GM21447 (cell line): ENCODE data around the gene FUBP3.

Experiments
- ATAC-seq: cut with Tn5 transposase; IDR thresholded peaks from one replicate; pipeline ENCODE4 v1.9.1; 2021; ENCODE audit not compliant: unreplicated experiment

FUBP3 gene

DNA sequence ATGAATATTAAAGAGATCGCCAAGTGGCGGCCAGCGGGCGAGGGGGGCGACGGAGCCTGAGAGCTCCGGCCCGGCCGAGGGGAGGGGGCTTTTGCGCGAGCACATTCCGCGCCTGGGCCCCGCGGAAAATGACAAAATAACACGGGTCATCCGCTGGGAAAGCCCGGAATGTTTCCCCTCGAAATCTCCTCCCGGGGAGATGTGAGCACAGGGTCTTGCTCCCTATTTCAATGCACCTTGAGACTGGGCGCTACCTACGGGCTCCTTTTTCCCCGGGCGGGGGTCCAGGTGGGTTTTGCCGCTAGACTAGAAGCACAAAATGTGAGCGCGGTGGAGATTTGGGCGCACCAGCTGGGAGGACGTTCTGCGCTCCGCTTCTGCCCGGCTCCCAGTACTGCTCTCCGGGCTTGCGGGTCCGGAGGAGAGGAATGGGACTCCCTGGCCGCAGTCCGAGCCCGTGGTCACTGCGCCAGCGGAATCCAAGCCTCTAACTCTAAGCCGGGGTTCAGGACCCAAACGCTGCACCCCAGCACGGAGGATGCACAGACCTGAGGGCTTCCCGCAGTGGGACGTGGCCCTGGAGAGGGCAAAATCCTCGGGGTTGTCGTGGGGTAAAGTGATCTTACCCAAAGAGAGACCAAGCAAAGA lies 82.2 kb downstream of the FUBP3 start:
- ATAC-seq: no peak

DNA sequence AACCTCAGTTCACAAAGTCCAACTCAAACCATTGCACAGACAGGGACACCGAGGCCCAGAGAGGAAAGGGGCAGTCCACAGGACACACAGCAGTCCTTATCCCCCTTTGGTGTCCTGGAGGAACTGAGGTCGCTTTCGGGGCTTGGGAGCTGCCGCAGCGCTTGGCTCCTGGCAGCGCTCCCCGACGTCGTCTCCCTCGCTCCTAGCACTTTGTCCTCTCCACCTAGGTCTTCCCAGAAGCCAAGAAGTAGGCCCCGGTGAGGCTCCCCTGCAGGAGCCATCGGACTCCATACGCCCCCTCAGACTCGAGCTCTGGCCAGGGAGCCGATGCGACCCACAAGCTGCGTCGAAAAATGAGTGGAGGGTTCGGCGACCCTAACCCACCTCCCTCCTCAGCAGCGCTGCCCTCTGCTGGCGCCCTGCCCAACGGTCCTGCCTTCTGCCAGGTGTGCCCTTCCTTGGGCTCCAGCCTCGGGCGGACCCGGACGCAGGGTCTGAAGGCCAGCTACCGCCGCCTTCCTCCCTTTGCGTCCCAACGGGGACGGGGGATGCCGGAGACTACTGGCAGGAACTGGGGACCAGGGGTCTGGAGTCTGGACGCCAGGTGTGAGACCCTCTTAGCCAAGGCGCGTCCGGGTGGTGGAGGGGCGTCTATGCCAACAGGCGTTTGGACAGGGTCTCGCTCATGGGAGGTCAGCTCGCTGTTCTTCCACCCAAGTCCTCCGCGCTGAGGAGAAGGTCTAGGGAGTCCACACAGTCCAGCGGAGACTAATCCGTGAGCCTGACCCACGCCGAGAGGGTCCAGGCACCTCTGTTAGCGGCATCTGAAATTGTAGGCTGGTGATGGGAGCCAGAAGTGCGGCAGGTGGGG lies 83.0 kb downstream of the FUBP3 start:
- no peak for ATAC-seq

DNA sequence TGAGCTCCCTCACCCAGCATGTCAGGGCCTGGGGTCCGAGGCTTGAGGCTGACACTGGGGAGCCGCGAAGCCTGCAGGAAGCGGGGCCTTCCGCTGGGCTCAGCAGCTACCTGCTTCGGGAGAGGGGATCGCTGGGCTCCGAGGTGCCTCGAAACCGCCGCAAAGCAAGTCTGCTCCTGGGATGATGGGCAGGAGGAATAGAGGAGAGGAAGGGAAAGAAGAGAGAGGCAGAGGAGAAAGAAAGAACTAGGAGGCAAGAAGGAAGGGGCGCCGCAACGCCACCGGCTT lies 83.5 kb downstream of the FUBP3 start:
- ATAC-seq: no peak

DNA sequence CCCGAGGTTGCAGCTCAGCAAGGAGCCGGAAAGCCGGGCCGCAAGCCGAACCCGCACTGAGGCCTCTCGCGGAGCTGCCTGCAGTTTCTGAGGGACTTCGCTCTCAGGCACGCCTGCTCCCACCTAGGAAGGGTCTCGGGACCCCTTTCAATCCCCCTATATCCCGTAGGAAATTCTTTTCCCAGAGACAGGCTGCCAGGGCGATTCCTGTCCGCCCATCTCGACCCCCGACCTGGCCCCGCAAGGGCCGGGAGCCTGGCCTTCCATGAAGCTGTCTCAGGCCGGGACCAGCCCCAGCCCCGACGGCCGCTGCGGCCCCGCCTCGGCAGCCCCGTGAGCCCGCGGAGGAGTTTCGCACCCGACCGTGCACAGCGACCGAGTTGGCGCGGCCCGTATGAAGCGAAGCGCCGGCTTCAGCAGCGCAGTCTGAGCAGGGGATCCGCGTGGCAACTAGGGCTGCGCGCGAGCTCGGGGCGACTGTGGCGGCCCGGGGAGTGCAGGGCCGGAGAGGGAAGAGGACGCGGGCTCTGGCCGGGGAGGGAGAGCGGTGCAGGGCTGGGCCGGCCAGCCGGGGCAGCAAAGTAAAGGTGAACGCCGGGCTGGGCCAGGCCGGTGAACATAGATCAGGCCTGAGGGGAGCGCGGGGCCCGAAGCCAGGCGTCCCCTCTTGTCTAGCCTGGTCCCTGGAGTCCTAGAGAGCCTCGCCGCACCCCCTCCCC lies 84.0 kb downstream of the FUBP3 start:
- ATAC-seq: no peak

DNA sequence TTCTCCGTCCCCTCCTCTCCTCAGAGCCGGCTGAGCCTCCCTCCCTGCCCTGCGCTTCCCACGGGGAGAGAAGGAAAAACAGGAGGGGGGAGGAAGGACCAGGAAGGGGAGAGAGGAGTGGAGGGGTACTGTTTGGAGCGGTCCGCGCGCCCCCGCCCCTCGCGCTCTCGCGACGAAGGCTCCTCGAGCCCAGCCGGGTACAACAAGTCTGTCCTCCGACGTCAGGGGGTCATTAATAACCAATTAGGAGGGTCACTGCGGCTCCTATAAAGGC lies 84.5 kb downstream of the FUBP3 start:
- no peak for ATAC-seq

DNA sequence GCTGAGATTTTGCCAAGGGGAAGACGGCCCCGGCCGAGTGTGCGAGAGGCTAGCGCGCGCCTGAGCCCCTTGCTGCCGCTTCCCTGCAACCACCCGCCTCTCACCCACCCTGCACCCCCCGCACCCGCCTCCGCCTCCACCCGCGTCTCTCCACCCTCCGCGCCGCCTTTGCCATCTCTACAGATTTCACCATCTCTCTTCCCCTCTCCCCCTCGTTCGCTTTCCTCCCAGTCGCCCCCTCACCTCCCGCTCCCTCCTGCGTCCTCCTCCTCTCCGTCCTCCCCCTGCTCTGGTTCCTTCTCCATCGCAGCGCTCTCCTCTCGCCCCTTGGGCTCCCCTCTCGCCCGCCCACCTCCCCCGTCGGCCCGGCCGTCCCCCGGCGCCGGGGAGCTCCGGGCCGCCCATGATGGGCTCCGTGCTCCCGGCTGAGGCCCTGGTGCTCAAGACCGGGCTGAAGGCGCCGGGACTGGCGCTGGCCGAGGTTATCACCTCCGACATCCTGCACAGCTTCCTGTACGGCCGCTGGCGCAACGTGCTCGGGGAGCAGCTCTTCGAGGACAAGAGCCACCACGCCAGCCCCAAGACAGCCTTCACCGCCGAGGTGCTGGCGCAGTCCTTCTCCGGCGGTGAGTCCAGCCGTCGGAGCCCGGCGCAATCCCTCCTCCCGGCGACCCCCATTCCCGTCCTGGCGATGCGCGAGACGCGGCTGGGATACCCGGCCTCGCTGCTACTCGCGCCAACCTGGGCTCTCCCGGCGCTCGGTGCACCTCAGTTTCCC lies 85.1 kb downstream of the FUBP3 start, which contains the start of gene PRDM12:
Gene PRDM12, plus strand, starts transcription at position 344 of the 778 bp plus-strand sequence. Its CDS starts 60 bp downstream, at position 404.
- ATAC-seq: no peak

DNA sequence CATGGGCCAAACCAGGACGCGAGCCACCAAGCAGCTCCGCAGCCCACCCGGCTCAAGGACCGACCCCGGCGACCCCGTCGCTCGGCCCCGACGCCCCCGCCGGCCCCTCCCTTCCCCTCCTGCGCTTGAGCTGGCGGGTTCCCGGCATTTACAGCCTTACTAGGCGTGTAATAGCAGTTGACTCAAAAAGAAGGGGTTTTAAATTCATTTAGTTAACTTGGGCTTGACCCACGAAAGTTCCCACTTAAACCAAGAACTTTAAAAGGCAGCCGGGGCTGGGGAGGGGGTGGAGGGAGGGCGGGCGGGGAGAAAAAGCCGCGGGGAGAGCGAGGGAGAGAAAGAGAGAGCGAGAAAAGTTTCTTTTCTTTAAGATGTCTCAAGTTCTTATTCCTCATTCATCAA lies 85.7 kb downstream of the FUBP3 start:
- ATAC-seq: no peak

DNA sequence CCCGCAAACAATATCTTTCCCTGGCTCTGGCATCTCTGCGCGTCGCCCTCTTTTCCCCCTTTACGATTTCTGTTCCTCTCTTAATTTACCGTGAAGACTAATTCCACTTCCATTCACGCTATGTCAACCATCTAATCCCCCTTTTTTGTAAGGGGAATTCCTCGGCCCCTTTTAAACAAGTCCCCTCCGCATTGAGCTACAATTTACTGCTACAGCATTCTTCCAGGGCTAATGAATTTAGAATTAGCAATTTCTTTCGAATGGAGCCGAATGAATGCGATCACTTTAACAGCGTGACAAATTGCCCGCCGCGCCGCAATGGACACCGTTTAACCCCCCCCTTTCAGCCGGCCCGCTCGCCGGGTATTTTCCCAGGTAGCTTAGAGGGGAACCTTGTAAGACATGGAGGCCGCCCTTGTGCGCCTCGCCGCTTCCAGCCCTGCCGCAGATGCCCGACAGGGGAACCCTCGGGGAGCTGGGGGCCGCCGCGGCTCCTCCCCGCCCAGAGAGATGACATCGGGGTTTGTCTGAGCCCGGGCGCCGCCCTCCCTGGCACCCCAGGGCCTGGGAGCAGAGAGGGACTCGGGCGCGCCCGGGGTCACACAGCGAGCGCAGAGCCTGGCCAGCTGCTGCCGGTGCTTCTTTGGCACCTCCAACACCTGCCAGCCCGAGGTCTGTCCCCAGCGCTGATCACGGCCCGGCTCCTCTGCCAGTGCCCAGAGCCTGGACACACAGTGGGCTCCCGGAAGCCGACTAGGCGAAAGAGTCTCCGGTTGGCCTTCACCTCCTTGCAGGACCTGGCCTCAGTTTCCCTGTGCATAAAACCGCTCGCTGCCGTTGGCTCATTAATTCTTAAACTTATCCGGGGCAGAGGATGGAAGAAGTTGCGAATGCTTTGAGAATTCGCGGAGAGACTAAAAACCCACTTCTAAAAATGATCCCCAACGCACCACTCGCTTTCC lies 86.3 kb downstream of the FUBP3 start:
- no peak for ATAC-seq

DNA sequence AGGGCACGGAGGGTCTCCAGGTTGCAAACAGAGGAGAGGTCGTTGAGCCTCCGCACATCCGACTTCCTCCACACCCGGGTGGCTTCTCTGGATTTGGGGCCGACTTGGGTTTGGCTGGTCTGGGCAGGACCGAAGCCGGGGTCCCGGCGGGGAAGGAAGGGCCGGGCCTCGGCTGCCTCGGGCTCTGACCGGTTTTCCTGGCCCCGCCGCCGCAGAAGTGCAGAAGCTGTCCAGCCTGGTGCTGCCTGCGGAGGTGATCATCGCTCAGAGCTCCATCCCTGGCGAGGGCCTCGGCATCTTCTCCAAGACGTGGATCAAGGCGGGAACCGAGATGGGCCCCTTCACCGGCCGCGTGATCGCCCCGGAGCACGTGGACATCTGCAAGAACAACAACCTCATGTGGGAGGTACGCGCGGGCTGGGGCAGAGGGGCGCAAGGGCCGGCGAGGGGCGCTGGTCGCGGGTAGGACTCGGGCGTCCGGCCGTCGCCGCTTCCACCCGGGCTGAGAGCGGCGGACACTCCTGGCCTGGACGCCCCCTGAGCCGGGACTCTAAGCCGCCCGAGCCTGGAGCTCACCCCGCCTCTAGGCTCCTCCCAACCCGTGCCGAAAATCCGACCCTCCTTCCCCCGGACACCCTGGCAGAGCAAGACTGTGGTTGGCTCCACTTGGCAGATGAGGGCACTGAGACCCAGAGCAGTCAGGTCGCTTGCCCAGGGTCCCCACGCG lies 87.2 kb downstream of the FUBP3 start:
- ATAC-seq: no peak

DNA sequence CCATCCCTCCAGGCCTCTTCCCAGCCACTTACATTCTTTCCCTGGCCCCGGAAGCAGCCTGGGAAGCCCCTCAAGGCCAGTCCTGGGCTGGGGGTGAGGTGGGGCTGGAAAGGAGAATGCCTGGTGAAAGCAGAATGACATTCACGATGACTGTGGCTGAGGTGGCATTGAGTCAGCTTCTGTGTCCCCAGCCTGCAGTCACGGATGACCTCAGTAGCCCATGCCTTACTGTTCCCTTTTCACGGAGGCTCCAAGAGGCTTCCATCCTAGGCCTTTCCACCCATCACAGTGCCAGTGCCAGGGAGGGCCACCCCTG lies 87.7 kb downstream of the FUBP3 start:
- ATAC-seq: no peak

DNA sequence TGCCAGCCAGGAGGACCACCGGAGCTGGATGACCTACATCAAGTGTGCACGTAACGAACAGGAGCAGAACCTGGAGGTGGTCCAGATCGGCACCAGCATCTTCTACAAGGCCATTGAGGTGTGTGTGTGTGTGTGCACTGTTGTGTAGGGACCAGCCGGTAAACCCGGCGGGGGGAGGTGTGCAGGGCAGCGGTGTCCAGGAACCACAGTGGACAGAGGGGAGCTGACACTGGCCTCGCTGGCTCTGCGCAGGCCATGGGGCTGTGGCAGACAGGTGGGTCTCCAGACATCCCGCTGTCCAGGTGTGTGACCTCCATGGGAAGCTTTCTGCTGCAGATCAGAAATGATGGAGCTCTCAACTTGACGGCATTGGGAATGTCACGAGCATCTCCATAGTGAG lies 88.8 kb downstream of the FUBP3 start:
- no peak for ATAC-seq

DNA sequence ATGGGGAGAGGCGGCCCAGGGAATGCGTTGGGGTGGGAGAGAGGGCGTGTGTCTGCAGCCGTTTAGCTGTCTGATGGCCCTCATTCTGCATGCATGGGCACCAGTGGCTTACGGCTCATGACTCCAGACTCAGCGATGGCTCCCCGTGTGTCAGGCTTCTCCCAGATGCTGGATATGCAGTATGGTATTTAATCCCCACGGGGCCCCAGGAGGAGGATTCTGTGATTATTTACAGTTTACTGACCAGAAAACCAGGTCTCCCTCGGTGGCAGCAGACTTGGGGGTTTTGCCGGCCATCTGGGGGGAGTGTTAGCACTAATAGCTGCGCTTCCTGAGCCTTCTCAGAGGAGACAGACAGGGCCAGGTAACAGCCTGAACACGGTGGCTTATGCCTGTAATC lies 89.3 kb downstream of the FUBP3 start:
- no peak for ATAC-seq

DNA sequence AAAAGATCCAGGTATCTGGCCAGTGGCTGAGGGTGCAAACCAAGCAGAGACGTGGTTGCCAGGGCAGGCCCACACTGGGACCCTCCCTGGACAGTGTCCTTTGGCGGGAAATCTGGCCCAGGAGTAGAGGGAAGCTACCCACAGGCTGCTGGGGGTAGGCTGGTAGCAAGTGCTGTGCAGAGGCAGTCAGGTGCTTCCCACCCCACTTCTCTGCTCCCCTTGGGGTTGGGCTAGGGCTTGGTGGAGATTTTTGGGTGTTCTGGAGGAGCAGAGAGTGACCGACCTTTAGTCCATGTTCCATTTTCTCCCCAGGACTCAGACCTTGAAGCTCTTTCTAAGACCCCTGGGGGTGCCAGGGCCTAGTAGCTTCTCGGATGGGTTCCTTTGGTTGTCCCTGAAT lies 90.6 kb downstream of the FUBP3 start:
- ATAC-seq: no peak

DNA sequence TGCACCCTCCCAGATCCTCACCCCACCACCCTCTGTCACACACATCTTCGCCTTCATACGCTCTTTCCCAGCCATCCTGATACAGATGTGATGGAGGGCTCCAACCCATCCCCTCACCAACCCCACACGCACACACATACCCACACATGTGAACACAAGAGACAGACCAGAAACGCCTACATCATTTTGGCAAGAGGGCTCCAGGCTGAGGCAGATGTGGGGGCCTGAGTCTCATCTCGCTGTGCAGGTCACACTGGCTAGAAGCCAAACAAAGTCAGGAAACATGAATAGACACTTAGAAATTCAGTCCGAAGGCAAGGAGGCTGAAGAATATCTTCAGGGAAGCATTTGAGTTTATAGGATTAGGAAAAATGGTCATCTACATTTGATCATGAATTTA lies 91.3 kb downstream of the FUBP3 start:
- ATAC-seq: no peak

DNA sequence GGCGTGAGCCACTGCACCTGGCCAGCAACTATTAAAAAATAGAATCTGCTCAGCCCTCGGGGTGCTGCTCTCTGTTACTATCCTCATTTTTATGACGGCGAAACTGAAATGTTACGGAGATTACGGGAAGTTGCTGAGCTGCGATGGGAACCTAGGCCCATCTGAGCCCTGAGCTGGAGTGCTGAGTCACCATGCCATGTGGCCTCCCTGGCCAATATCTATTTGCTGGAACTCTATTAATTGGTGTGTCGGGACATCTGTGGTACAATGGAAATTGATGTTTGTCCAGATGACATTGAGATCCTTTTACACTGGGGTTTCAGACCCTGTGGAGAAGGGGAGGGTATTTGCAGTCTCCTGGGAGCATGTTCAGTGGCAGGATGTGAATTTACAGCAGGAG lies 93.1 kb downstream of the FUBP3 start:
- no peak for ATAC-seq

DNA sequence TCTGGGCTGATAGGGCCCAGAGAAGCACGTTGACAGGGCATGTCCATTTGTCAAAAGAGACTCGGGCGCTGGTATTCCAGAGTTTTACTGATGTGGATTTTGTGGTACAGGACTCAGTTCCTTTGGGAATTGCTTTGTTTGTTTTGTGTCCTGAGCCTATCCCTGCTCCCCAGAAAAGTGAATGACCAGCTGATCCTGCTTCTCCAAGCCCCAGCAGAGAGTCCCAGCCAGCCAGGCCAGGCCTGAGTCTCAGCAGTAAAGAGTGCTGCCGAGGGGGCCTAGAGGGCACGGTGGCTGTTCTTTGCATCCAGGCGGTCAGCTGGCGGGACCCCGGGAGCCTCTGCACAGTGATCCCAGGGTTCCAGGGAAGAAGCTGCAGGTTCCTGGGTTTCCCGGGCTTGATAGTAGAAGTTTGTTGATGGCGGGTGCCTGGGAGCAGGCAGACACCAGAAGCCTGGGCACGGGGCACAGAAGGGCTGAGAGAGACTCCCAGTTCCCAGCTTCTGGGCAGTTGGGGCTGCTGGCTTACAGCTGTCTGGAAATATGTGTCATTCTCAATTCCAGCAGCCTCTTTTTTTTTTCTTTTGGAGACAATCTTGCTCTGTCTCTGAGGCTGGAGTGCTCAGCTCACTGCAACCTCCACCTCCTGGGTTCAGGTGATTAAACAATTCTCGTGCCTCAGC lies 93.7 kb downstream of the FUBP3 start:
- no peak for ATAC-seq

DNA sequence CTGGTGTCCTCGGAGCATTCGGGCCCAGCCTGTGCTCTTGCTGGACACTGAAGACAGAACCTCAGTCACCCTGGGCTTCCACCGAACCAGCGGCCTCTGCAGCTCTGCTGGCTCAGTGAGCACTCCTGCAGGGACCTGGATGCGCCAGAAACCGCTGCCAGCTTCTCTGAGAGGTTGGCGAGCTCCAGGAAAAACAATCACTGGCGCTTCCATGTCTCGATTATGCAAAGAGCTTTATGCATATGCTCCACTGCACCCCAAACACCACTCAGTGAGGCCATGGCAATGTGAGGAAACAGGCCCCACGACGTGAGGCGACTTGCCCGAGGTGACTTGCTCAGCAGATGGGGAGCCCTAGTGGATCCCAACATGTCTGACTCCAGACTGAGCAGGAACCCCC lies 96.0 kb downstream of the FUBP3 start:
- no peak for ATAC-seq

DNA sequence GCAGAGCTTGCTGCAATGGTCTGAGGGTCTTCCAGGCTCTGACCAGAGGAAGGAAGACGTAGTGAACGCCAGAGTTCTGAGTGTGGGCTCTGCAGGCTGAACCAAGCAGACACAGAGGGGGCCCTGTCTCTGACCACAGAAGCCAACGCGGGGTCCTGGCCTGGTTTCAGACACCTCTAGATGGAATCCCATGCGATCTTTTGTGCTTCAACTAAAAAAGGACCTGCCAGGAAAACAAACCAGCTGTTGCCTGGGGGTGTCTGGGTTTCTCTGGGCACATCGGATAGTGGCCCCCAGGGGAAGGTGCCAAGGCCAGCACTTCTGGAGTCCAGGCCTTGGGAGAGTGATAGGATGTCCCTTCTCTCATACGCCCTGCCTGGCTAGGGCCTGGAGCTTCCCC lies 97.9 kb downstream of the FUBP3 start:
- no peak for ATAC-seq
